GM19395 (cell line): ENCODE results near the gene PLG.
"Not testable (repeated sequence)": the region's sequence is repeated elsewhere in the genome, so short reads cannot be mapped to it uniquely, and the experiment has no call there.

Source experiments
- ATAC-seq: cut with Tn5 transposase; IDR thresholded peaks from one replicate; pipeline ENCODE4 v1.9.1; 2021; ENCODE audit warnings: mild to moderate bottlenecking, moderate library complexity; ENCODE audit not compliant: unreplicated experiment

Gene PLG

DNA sequence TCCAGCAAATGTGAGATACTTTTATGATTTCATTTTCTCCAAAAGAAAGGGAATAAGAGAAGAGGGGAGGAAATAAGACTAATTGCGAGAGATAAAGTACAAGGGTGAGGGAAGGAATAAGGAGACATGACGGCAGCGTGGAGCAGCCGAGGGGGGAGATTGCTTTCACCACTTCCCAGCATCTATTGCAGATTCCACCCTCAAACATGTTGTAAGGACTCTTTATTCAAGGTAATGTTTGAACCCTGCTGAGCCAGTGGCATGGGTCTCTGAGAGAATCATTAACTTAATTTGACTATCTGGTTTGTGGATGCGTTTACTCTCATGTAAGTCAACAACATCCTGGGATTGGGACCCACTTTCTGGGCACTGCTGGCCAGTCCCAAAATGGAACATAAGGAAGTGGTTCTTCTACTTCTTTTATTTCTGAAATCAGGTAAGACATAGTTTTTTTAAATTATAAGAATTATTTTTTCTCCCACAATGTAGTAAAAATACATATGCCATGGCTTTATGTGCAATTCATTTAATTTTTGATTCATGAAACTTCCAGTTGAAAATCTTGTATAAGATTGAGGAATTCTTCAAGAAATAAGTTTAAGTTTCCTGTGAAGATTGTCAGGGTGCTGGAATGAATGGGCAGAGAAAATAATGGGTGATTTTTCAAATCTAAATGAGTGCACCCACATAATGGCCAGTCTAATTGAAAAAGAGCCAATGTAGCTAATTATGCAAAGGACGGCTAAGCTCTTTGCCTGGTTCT, at the start of gene PLG:
Gene PLG (plus strand): TSS at position 327 of the 763 bp plus-strand sequence. CDS start 61 bp downstream, at position 388.
- not testable (repeated sequence) for ATAC-seq

DNA sequence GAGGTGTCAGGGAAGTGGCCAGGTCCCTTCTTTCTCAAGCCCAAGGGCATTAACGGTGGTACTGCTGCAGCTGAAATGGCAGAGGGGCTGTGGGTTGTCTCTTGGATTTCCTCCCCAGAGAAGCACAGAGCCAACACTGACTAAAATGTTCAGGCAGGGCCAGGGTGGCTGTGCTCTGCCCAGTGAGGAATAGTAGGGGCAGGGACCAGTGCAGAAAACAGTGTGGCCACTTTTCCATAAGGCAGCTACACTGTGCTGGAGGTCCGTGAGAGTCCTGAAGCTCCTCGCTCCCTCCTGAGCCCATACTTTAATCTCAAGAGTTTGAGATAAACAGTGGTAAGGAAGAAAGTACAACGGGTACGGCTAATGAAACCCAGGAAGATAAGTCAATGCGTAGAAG, 42.5 kb upstream of the PLG start:
- no peak for ATAC-seq

DNA sequence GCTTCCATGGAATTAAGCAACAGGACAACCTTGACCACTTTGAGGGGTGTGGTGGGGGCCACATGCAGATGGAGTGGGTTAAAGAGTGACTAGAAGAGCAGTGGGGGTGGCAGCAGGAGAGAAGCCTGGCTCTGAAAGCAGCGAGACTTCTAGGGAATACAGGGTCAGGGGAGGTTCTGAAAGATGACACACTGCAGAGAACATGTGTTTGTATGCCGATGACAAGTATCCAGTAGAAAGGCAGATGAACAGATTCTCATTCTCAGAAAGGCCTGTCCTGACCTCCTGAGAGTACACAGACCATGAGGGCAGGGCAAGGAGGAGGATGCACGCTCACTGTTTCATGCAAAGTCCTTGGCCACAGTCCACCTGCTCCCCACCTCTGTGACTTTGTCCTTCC, 40.8 kb upstream of the PLG start:
- ATAC-seq, result no peak

DNA sequence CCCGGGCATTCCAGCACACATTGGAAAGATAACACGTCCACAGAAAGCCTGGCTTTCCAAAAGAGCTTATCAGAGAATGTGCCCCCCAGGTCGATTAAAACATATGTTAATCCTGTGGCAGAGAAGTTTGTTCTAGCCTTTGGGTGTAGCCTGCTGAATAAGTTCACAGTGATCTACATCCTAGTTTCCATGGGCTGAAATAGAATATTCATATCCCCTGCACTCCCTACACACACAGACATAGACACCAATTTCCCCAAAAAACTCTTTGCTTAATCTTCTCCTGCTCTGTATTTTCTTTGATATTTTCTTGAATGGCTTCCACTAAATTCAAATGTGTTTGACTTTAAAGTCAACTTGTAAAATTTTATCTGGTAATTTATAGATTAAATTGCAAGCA, 39.6 kb upstream of the PLG start:
- no peak for ATAC-seq

DNA sequence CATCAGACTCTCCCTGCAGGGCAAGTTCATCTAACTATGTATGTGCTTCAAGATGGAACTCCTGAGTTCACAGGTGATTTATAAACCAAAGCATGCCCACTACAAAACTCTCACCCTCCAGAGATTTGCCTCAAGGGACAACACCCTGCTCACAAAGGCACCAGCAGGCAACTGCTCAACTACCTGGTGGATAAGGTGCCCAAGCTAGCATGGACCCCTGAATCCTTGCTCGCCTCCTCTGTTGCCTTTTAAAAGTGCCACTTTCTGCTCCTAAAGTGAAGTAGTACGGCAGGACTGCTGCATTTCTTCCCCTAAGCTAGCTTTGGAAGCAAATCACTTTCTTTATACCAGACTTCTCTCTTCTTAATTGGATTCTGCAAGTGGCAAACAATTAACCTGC, 39.2 kb upstream of the PLG start:
- no peak for ATAC-seq

DNA sequence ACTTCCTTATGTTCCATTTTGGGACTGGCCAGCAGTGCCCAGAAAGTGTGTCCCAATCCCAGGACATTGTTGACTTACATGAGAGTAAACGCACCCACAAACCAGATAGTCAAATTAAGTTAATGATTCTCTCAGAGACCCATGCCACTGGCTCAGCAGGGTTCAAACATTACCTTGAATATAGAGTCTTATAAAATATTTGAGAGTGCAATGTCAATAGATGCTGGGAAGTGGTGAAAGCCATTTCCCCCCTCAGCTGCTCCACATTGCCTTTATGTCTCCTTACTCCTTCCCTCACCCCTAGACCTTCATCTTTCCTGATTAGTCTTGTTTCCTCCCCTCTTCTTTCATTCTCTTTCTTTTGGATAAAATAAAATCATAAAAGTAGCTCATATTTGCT, 37.8 kb upstream of the PLG start, which contains the start of gene LPA:
Gene LPA (minus strand): TSS at position 78 of the 400 bp plus-strand sequence. CDS start 61 bp downstream, at position 17.
- ATAC-seq, result not testable (repeated sequence)

DNA sequence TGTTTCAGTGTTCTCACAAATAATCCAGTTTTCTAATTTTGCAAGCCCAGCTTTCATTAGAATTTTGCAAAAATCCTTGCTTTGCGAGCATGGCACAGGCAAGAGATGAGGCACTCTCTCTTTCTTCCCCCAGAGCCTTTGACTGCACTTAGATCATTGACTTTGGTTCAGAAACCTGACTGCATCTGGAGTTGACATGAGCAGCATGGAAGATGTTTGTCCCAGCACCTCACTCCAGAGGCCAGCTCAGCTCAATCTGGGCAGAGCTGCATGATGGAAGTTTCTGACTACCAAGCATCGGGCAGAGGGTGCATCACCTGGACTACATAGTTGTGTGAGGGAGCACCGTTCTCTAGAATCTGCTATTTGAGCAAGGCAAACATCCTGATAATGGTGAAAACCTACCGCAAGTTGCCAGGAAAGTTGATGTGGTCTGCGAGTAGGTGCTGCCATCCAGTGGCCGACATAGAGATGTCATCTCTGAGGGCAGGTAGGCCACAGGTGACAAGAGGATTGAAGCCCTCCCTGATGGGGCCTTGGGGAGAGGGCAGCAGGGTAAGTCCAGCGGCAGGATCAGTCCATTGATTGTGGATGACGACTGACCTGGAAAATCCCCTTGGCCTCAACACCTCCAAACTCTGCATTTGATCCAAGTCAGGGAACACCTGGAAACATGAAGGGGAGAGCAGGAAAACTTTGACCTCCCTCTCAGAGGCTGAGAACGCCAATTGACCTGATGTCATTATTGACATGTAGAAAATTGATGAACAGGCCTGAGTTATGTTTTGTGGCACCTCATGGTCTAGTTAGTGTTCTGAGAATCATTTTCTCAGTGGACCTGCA, 34.2 kb upstream of the PLG start:
- peak; percentile 87 for ATAC-seq

DNA sequence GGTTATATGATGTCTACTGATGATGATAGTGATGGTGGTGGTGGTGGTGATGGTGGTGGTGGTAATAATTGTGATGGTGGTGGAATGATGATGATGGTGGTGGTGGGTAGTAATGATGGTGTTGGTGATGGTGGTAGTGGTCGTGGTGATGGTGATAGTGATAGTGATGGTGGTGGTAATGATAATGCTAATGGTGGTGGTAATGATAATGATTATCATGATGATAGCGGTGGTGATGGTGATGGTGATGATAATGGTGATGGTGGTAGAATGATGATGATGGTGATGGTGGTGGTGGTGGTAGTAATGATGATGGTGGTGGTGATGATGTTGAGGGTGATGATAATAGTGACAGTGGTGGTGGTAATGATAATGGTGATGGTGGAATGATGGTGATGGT, 33.5 kb upstream of the PLG start:
- ATAC-seq, result no peak

DNA sequence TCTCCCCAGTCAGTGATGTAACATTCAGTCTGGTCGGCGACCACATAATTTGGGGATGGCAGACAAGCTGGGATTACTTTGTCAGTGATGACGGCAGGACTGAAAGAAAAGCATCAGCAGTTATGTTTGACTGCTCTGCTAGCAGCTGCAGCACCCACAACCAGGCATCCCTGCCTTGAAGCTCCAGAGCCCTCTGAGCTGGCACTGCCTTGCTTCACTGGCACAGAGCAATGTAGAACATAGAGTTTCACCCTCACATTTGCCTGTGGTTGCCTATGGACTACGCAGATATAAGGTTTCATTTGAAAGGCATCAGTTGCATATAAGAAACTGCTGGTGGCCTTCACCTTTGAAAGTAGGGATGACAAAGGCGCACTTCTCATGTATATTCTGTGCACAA, 25.6 kb upstream of the PLG start:
- not testable (repeated sequence) for ATAC-seq

DNA sequence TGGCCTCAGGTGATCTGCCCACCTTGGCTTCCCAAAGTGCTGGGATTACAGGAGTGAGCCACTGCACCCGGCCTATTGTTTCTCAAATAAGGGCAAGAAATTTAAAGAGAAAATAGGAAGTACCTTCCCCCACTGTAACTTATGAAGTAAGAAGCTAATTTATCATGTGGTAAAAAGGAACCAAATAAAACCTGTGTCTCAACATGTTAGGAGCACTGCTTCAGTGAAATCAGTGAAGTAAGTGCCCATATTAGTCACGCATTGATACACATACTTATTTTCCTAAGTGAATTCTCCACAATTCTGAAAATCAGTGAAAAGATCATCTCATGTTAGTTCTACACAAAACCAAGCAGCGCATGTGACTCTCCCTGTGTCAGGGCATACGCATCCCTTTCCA, 23.8 kb upstream of the PLG start:
- ATAC-seq, result no peak

DNA sequence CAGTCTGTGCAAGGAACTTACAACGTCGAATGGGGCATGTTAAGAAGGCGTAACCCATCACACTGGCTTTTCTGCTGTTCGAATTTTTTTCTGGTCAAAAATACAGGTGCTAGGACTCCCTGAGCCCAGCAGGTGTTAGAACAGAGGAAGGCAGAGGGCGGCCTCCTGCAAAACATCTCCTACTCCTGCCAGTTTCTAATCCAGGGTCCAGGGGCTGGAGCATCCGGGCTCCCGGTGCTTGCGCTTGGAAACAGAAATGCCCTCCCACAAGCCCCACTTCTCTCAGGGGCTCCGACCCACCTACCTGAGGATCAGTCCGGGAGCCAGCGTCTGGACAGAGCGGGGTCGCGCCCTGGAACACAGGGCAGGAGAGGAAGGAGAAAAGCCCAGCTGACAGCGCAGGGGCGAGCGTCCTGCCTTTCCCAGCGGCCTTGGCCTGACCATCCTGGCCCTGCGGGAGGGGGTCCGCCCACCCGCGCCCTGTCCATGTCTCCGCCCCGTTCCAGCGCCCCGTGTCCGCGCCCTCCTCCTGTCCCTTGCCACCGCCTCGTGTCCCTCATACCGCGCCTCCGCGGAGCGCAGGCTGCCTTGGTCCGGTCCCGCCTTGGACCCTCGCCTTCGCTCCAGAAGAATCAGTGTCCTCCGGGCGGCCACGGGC, 23.2 kb upstream of the PLG start:
- ATAC-seq, result no peak

DNA sequence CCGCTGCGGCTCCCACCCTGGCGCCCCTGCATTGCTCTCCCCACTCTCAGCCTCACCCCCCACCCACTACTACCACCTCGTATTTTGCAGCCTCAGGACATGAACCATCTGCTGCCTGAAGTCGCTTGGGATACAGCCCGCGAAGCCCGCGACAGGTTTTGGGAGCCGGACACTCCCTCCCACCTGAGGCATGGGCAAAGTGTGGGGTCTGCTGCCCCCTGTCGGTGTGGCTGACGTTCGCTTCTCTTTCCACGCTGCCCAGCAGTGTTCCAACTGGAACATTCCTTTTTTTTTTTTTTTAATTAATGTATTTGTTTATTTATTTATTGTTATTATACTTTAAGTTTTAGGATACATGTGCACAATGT, 22.7 kb upstream of the PLG start:
- ATAC-seq, result no peak

DNA sequence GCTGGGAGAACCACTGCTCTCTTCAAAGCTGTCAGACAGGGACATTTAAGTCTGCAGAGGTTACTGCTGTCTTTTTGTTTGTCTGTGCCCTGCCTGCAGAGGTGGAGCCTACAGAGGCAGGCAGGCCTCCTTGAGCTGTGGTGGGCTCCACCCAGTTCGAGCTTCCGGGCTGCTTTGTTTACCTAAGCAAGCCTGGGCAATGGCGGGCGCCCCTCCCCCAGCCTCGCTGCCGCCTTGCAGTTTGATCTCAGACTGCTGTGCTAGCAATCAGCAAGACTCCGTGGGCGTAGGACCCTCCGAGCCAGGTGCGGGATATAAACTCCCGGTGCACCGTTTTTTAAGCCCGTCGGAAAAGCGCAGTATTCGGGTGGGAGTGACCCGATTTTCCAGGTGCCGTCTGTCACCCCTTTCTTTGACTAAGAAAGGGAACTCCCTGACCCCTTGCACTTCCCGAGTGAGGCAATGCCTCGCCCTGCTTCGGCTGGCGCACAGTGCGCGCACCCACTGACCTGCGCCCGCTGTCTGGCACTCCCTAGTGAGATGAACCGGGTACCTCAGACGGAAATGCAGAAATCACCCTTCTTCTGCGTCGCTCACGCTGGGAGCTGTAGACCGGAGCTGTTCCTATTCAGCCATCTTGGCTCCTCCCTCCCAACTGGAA, 16.8 kb upstream of the PLG start:
- not testable (repeated sequence) for ATAC-seq

DNA sequence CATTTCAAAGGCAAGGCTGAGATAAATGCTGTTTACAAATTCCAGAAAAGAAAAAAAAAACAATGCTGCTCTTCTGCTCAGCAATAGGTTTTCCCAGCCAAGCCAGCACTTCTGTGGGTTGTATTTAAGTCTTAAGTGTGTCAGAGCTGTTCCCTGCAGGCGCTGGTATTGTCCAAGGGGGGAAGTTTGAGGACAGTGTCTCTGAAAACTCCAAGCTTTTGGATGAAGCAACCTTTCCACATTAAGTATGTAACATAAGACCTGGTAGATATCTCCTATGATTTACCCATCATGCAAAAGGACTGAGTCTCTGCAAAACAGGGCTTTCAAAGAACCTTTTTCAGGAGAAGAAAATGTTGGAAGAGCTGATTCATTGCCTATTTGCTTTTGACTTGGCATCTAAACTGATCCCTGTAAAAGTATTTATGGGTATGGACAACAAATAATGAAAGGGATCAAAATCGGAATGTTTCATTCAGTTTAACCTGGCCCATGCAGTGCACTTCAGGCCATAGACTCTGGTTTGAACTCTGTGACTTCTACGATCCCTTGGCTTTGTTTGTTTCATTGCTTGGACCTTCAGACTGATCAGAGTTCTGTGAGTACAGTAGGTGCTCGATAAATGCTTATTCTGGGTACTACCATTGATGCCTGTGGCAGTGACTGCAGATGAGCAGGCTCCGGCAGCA, 16.1 kb upstream of the PLG start:
- no peak for ATAC-seq

DNA sequence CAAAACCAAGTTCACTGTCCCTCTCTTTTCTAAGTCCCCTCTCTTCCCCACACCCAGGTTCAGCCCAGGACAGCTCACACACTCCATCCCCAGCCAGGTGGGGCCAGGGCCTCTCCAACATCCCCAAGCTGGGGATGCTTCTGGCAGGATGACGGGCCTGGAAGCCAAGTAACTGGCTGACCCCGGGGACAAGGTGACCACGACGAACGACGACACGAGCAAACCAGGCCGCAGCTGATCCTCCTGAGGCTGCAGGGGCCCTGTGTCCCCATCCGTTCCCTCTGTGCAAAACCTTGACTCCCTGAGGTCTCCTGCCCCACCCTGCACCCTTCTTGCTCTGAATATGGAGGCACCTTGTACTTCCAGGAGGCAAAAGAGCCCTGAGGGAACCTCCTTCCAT, 11.6 kb upstream of the PLG start:
- no peak for ATAC-seq

DNA sequence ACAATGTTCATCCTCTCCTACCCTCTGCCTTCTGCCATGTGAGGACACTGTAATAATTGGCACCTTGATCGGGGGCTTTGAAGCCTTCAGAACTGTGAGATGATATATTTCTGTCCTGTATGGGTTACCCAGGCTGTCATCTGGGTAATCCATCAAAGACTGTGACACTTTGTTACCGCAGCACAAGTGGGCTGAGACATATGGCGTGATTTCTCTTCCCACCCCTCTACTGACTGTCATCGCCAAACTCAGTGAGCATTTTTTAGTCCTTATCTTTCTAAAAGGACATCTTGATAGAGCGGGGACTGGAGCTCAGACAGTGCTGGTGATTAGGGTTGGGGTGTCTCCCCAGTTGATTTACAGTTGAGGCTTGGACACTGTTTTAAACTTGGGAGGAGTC, 10.4 kb upstream of the PLG start:
- ATAC-seq, result no peak

DNA sequence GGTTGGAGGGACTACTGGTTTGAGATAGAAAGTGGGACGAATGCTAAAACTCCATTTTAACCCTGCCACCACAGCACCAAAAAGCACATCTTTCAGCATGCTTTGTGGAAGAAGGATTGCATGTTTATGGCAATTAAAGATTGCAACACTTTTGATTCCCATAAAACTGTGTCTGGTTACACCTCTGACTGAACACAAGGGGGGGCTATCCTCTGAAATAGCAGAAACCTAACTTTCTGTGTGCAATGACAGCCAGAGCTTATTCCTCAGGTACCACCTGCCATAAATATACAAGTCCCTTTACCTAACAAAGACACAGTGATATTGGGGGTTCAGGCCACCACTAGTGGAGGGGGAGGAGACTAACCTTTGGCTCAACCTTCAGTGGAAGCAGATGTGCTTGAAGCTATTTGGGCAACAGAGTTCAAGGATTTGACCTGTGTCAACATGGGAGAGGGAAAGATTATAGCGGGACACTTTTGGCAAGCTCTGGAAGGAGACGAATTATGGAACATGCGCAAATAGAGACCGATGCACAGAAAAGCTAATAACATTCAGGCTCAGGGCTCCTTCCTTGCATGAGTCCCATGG, 9.6 kb upstream of the PLG start:
- no peak for ATAC-seq

DNA sequence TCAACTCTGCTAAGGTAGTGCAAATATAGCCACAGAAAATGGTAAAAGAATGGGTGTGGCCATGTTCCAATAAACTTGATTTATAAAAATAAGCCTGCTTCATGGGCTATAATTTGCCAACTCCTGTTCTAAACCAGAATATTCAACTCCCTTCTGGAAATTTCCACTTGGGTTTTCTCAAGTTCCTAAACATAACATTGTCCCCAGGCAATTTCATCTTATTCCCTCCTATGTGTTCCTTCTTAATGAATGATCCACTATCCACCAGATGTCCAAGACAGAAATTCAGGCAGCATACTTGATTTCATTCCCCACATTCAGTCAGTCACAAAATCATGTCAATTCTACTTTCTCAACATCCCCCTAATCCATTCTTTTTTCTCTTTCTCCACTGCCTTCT, 7.0 kb upstream of the PLG start:
- not testable (repeated sequence) for ATAC-seq

DNA sequence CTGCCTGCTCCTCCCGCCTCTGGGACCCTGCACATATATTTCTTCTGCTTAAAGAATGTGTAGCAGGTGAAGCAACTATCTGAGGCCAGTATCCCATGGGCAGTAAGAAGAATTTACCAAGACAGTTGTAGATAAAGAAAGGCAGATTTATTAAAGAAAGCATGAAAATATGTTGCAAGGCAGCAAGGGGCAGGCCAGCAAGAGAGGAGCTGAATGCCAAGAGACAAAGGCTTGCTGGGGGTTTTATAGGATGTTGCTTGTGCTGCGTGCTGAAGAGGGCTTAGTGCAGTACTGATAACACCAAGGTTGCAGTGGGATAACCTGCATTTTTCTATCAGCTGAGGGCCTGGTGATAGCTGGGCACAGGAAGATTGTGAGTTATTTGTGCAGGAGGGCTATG, 6.4 kb upstream of the PLG start:
- ATAC-seq, result not testable (repeated sequence)

DNA sequence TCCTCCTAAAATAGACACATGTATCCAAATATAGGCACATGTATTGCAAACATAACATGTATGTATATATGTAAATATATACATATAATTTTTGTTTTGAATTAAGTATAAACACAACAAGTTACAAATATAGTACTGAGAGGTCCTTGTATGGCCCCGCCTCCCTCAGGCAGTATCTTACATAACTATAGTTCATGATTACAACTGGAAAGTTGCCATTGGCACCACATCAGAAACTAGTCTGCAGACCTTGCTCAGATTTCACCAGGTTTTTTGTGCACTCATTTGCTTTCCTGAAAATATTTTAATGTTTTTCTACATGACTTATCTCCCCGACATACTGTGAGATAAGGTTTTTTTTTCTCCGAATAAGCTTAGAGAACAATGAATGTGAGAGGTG, 5.2 kb upstream of the PLG start:
- ATAC-seq, result not testable (repeated sequence)
